ENCODE results near the gene ITGA5. TPM values are rescaled to one million over a fixed set of nuclear protein-coding genes. Genes with fewer than 3 reads are reported as not detected.

The ITGA5 gene
- total RNA-seq, 1 donor from 2014 or later, result 32.2 TPM

DNA sequence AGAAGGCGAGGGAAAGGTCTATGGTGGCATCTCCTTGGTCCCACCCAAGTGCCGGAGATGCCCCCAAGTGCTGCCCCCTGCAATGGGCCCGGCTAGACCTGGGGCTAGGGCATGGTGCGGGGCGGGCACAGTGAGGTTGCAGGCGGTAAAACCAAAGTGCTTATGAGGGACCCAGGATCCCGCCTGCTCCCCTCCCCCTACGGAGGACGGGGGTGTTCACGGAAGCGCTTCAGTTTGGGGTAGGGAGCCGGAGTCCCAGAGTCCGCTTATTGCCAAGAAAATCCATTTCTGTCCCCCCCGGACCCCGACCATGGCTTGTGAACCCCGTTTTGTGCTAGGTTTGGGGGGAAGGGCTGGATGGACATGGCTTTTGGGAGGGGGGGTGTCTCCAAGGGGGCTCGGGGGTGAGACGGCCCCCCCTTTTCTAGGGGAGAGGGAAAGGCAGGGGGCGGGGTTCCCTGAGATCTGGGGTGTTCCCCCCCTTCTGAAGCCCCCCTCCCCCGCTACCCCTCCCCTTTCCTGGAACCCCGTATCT is 49.4 kb downstream of the ITGA5 start:
- H3K27me3 Mint-ChIP-seq, result peaks cover 40% of the 10 kb centered on the region
- H3K4me1 Mint-ChIP-seq (ENCODE audit: low read depth), result peaks cover 6% of the 10 kb centered on the region
- no peak overlapping the region for H3K27ac Mint-ChIP-seq
- H3K9me3 Mint-ChIP-seq (ENCODE audit: low read depth), result no peaks in the 10 kb centered on the region
- no peak overlapping the region for H3K4me3 Mint-ChIP-seq (ENCODE audit: low read depth)
- DNase-seq (ENCODE audit: low spot score, unreplicated experiment), result no peak
- peaks cover 9% of the 10 kb centered on the region for H3K36me3 Mint-ChIP-seq (ENCODE audit: insufficient read depth)
- TF ChIP-seq, protein P1, sequence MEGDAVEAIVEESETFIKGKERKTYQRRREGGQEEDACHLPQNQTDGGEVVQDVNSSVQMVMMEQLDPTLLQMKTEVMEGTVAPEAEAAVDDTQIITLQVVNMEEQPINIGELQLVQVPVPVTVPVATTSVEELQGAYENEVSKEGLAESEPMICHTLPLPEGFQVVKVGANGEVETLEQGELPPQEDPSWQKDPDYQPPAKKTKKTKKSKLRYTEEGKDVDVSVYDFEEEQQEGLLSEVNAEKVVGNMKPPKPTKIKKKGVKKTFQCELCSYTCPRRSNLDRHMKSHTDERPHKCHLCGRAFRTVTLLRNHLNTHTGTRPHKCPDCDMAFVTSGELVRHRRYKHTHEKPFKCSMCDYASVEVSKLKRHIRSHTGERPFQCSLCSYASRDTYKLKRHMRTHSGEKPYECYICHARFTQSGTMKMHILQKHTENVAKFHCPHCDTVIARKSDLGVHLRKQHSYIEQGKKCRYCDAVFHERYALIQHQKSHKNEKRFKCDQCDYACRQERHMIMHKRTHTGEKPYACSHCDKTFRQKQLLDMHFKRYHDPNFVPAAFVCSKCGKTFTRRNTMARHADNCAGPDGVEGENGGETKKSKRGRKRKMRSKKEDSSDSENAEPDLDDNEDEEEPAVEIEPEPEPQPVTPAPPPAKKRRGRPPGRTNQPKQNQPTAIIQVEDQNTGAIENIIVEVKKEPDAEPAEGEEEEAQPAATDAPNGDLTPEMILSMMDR (IDR thresholded peaks at IDR 0.05; ENCODE audit: unreplicated experiment), result no peak

DNA sequence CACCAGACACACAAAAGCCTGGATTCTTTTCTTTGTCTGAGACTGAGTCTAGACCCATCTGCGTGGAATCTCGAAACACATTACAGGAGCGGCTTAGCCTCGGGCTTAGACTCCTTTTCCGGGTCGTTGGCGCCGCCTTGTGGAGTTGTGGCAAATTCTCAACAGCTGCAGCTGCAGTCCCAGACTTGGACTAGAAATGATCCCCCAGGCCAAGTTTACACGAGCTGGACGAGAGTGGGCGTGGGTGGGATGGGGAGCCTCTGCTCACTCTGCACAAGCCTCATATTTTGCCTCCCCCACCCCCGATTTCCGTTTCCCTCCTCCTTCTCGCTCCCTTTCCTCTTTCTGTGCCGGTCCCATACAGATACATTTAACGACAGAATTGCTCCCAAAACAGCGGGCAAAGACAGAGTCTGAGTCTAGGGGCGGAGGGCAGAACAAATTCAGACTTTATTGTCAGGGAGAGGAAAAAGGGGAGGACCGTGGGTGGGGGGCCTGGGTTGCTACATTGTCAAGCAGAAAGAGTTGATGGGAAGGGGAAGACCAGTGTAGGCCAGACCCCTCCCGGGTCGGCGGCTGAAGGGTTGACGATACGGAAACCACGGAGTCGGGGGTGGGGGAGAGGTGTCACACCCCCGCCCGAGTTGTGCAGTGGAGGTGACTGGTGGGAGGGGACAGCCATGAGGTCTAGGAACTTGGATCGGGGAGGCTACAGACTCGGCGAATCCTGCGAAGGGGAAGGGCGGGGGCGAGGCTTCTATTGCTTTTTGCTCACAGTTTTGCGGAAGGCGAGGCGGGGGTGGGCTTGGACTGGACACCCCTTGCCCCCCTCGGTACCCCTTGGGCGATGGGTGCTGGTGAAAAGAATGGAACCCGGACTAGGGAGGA is 50.1 kb downstream of the ITGA5 start:
- peaks cover 9% of the 10 kb centered on the region for H3K36me3 Mint-ChIP-seq (ENCODE audit: insufficient read depth)
- H3K9me3 Mint-ChIP-seq (ENCODE audit: low read depth), result no peaks in the 10 kb centered on the region
- peaks cover 48% of the 10 kb centered on the region for H3K27me3 Mint-ChIP-seq
- no peak overlapping the region for H3K4me3 Mint-ChIP-seq (ENCODE audit: low read depth)
- no peak overlapping the region for H3K27ac Mint-ChIP-seq
- DNase-seq (ENCODE audit: low spot score, unreplicated experiment), result peak; percentile 81
- peaks cover 6% of the 10 kb centered on the region for H3K4me1 Mint-ChIP-seq (ENCODE audit: low read depth)
- TF ChIP-seq, protein P1 (IDR thresholded peaks at IDR 0.05; ENCODE audit: unreplicated experiment), result peak; percentile 80

DNA sequence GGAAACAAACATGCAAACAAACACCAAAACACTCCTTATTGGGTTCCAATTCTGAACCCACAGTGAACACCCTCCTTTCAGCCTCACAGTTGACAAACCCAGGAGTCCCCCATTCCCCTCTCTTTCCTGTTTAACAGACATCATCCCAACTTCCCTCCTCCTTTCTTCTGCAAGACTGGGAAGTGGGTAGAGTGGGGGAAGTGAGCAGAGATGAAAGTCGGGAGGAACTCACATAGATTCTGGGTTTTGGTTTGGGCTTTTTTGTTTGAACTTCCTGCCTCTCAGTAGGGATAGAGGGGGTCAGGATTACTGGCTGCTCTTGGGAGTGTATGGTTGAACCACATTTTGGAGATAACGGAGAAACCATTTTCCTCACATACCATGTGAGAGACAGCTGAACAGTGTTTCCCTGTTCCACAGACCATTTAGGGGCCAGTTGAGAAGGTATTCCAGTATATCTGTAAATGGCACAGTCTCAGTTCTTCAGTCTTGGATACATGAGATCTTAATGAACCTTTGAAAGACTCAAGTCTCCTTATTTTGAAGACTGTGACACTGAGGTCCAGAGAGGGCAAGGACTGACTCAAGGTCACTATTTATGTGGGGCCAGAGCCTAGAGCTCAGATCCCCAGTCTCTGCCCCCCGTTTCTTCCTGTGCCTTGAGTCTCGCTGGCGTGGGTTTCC is 50.9 kb downstream of the ITGA5 start:
- Mint-ChIP-seq H3K27me3 (peaks cover 55% of the 10 kb centered on the region), H3K36me3 (ENCODE audit: insufficient read depth) (peaks cover 9% of the 10 kb centered on the region), H3K9me3 (ENCODE audit: low read depth) (no peaks in the 10 kb centered on the region), H3K27ac (no peak overlapping the region), H3K4me3 (ENCODE audit: low read depth) (no peak overlapping the region), H3K4me1 (ENCODE audit: low read depth) (peaks cover 6% of the 10 kb centered on the region)
- no peak for DNase-seq (ENCODE audit: low spot score, unreplicated experiment)
- TF ChIP-seq, protein P1 (IDR thresholded peaks at IDR 0.05; ENCODE audit: unreplicated experiment), result no peak

DNA sequence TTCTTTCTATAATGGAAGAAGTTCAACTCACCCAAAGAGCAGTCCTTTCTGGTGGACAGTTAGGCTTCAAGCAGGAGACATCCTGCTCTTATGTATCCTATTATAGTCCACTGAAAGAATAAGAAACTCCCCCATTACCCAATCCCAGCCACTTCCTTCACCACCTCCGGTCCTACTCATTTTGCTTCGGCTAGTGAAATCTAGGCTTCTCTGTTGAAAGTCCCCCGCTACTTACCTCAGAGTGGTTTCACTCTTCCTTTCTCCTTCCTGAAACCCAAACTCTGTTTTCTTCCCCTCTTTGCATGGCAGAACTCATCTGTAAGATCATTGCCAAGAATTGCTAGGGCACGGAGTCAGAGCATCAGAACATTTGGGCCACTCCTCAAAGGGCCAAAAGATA is 54.7 kb downstream of the ITGA5 start, which contains the start of gene GPR84:
Gene GPR84, minus strand, starts transcription at position 74 of the 400 bp plus-strand sequence. CDS start 635 bp downstream, outside the sequence.
- no peaks in the 10 kb centered on the region for H3K9me3 Mint-ChIP-seq (ENCODE audit: low read depth)
- H3K36me3 Mint-ChIP-seq (ENCODE audit: insufficient read depth), result no peaks in the 10 kb centered on the region
- H3K4me3 Mint-ChIP-seq (ENCODE audit: low read depth), result no peak within 1 kb of the TSS
- peaks cover 46% of the 10 kb centered on the region for H3K27me3 Mint-ChIP-seq
- TF ChIP-seq, protein P1 (IDR thresholded peaks at IDR 0.05; ENCODE audit: unreplicated experiment), result no peak
- H3K4me1 Mint-ChIP-seq (ENCODE audit: low read depth), result peaks cover 11% of the 10 kb centered on the region
- no peak within 1 kb of the TSS for H3K27ac Mint-ChIP-seq
- no peak for DNase-seq (ENCODE audit: low spot score, unreplicated experiment)

DNA sequence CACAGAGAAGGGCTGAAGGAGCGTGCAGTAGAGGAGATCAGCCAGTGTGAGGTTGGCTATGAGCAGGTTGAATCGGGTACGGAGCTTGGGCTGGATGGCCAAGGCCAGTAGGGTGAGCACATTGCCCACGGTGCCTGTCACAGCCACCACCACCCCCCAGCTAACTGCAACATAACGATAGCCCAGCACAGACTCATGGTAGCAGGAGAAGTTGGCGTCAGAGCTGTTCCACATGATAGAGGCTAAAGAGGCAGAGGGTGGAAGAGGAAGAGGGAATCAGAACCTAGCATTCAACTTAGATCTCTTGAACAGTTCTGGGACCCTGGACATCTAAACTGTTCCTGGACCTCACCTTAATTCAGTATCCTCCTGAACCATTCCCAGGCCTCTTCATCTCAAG is 55.4 kb downstream of the ITGA5 start:
- Mint-ChIP-seq H3K4me1 (ENCODE audit: low read depth) (peaks cover 6% of the 10 kb centered on the region), H3K4me3 (ENCODE audit: low read depth) (no peak overlapping the region), H3K9me3 (ENCODE audit: low read depth) (no peaks in the 10 kb centered on the region), H3K36me3 (ENCODE audit: insufficient read depth) (no peaks in the 10 kb centered on the region), H3K27ac (no peak overlapping the region), H3K27me3 (peaks cover 38% of the 10 kb centered on the region)
- no peak for DNase-seq (ENCODE audit: low spot score, unreplicated experiment)
- TF ChIP-seq, protein P1 (IDR thresholded peaks at IDR 0.05; ENCODE audit: unreplicated experiment), result no peak

All from progenitor cell of endocrine pancreas (in vitro differentiated cells).